Activated naive CD8-positive, alpha-beta T cell treated with anti-CD3 and anti-CD28 coated beads, Interleukin-2, amount 10 ng/mL, durations not matched to agents 7 days and 5 days (primary cell): ENCODE results near the gene CBX3. TPM values are rescaled to one million over a fixed set of nuclear protein-coding genes. Genes with fewer than 3 reads are reported as not detected.
"Not testable (repeated sequence)": the region's sequence is repeated elsewhere in the genome, so short reads cannot be mapped to it uniquely, and the experiment has no call there.

Experiments used
- ATAC-seq: fragments of 150-1000 bp; cut with Tn5 transposase; one replicate; pipeline ENCODE4 v1.10.0; 2021; ENCODE audit warnings: low read depth, moderate library complexity
- POLR2A ChIA-PET: fragments of 350-600 bp; sonication (Branson Sonifier 250); formaldehyde crosslinking; loops from one replicate; lab custom pipeline; 2021; ENCODE audit warnings: antibody characterized with exemption; lab: Charles Lee
- DNase-seq: peaks from one replicate; pipeline ENCODE4 v3.0.0; 2021
- H3K27ac Mint-ChIP-seq: one replicate; pipeline ENCODE4 v1.8.0; 2022; ENCODE audit warnings: mild to moderate bottlenecking, mixed read lengths
- H3K27me3 Mint-ChIP-seq: one replicate; pipeline ENCODE4 v1.8.0; 2022; ENCODE audit warnings: mild to moderate bottlenecking, moderate library complexity, mixed read lengths
- H3K36me3 Mint-ChIP-seq: one replicate; pipeline ENCODE4 v1.8.0; 2021; ENCODE audit warnings: mild to moderate bottlenecking, mixed read lengths
- H3K4me1 Mint-ChIP-seq: one replicate; pipeline ENCODE4 v1.8.0; 2021; ENCODE audit warnings: mixed read lengths
- H3K4me3 Mint-ChIP-seq: one replicate; pipeline ENCODE4 v1.8.0; 2022; ENCODE audit warnings: mild to moderate bottlenecking, moderate library complexity, mixed read lengths
- H3K9me3 Mint-ChIP-seq: one replicate; pipeline ENCODE4 v1.8.0; 2021; ENCODE audit warnings: mixed read lengths
- total RNA-seq, 2 experiments: library from RNA; stranded (reverse); gene quantifications; one replicate each; pipeline ENCODE4 v1.2.3, GENCODE V29; 2021

CBX3 gene
- total RNA-seq, 2 experiments from 2014 or later: 227 to 235 TPM

- peak overlapping the region; percentile 85 for H3K4me3 Mint-ChIP-seq
- not testable (repeated sequence) for ATAC-seq, DNase-seq, H3K27me3 Mint-ChIP-seq, H3K9me3 Mint-ChIP-seq
- H3K27ac Mint-ChIP-seq: peak overlapping the region; percentile 82
- peaks cover 70% of the 10 kb centered on the region for H3K4me1 Mint-ChIP-seq
- peaks cover 85% of the 10 kb centered on the region for H3K36me3 Mint-ChIP-seq
- POLR2A ChIA-PET: interaction anchor here (0.6 to 5.2 kb wide), 18 partner anchors 7 to 337 kb away, joined by 3 to 51 read pairs (median 5); partner anchors contain the start of genes CBX3, HNRNPA2B1 and NFE2L3
Measured at GRCh38 chr7:26194764-26195163, 6.8 kb upstream of the CBX3 start.

DNA sequence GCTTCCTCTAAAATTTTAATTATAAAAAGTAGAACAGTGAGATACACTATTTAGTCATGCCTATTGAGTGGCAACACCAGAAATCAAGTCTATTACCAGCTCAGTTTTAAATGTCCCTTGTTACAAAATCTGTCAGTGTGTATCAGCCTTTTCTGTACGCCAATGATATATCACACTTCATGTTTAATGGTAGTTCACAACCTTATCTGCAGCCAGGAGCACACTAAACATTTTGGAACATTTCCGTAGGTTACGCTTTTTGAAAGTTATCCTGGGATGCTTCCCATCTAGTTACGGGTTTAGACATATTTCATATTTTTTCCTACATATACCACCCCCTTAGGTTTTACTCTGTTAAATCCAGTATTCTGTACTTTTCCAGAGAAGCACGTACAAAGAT lies 6.4 kb upstream of the CBX3 start:
- Mint-ChIP-seq H3K4me1 (peaks cover 68% of the 10 kb centered on the region), H3K27me3 (no peaks in the 10 kb centered on the region), H3K9me3 (no peaks in the 10 kb centered on the region), H3K4me3 (peak overlapping the region; percentile 84), H3K36me3 (peaks cover 85% of the 10 kb centered on the region), H3K27ac (peak overlapping the region; percentile 63)
- POLR2A ChIA-PET: interaction anchor here (0.6 to 5.2 kb wide), 16 partner anchors 9 to 337 kb away, joined by 3 to 37 read pairs (median 5); partner anchors contain the start of gene NFE2L3
- ATAC-seq: no peak
- no peak for DNase-seq

GRCh38 chr7:26195867-26196657 lies 5.5 kb upstream of the CBX3 start:
- H3K9me3 Mint-ChIP-seq: no peaks in the 10 kb centered on the region
- POLR2A ChIA-PET: interaction anchor here (1.1 to 7.2 kb wide), 9 partner anchors 9 to 106 kb away, joined by 3 to 107 read pairs (median 6); partner anchors contain the start of gene NFE2L3
- DNase-seq (no peak), ATAC-seq (no peak)
- H3K4me3 Mint-ChIP-seq: peak overlapping the region; percentile 84
- H3K36me3 Mint-ChIP-seq: peaks cover 81% of the 10 kb centered on the region
- H3K4me1 Mint-ChIP-seq: peaks cover 59% of the 10 kb centered on the region
- no peaks in the 10 kb centered on the region for H3K27me3 Mint-ChIP-seq
- H3K27ac Mint-ChIP-seq: peak overlapping the region; percentile 70

- DNase-seq (no peak), ATAC-seq (no peak)
- H3K27ac Mint-ChIP-seq: peak overlapping the region; percentile 99
- H3K4me3 Mint-ChIP-seq: peak overlapping the region; percentile 99
- H3K27me3 Mint-ChIP-seq: no peaks in the 10 kb centered on the region
- POLR2A ChIA-PET: interaction anchor here (0.6 to 7.2 kb wide), 14 partner anchors 8 to 107 kb away, joined by 3 to 107 read pairs (median 3); partner anchors contain the start of gene NFE2L3
- H3K9me3 Mint-ChIP-seq: no peaks in the 10 kb centered on the region
- peaks cover 74% of the 10 kb centered on the region for H3K36me3 Mint-ChIP-seq
- peaks cover 49% of the 10 kb centered on the region for H3K4me1 Mint-ChIP-seq
Measured at GRCh38 chr7:26197153-26198115, 4.1 kb upstream of the CBX3 start.

DNA sequence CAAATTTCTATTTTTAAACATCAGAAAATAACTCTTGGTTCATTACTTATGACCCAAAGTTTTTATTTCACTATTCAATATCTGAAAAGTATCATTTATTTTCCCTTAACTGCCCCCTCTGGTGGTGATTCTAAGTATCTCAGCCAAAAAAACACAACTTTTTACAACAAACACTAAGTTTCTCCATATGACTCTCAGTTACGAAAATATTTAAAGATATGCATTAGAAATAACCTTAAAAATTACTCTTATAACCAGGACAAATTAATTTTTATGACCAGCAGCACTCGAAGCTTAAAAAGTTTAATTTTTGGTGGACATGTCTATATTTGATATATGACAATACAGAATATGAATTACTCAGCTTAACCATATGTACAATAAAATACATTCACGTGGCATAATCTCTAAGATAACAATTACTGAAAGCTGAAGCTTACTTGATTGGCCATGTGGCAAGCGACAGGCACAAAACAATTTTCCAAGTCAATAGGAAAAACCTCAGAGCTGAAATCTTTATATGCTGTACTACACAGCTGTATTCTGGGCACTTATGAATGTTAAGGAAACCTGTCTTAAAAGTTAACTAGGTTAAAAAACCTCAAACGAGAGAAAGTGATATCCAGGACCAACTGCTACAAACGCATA lies 3.3 kb upstream of the CBX3 start:
- Mint-ChIP-seq H3K4me3 (peak overlapping the region; percentile 99), H3K4me1 (peaks cover 41% of the 10 kb centered on the region), H3K27me3 (no peaks in the 10 kb centered on the region), H3K27ac (peak overlapping the region; percentile 99), H3K9me3 (no peaks in the 10 kb centered on the region), H3K36me3 (peaks cover 66% of the 10 kb centered on the region)
- POLR2A ChIA-PET: interaction anchor here (0.9 to 7.2 kb wide), 8 partner anchors 10 to 109 kb away, joined by 4 to 107 read pairs (median 10); partner anchors contain the start of gene NFE2L3
- DNase-seq (no peak), ATAC-seq (no peak)

- POLR2A ChIA-PET: interaction anchor here (0.9 to 7.2 kb wide), 9 partner anchors 9 to 111 kb away, joined by 3 to 107 read pairs (median 6); partner anchors contain the start of gene NFE2L3
- Mint-ChIP-seq H3K27me3 (no peaks in the 10 kb centered on the region), H3K4me3 (peak overlapping the region; percentile 99), H3K27ac (peak overlapping the region; percentile 99), H3K36me3 (peaks cover 64% of the 10 kb centered on the region), H3K9me3 (no peaks in the 10 kb centered on the region), H3K4me1 (peaks cover 39% of the 10 kb centered on the region)
- no peak for DNase-seq
- no peak for ATAC-seq
Measured at GRCh38 chr7:26198781-26199169, 2.8 kb upstream of the CBX3 start.

DNA sequence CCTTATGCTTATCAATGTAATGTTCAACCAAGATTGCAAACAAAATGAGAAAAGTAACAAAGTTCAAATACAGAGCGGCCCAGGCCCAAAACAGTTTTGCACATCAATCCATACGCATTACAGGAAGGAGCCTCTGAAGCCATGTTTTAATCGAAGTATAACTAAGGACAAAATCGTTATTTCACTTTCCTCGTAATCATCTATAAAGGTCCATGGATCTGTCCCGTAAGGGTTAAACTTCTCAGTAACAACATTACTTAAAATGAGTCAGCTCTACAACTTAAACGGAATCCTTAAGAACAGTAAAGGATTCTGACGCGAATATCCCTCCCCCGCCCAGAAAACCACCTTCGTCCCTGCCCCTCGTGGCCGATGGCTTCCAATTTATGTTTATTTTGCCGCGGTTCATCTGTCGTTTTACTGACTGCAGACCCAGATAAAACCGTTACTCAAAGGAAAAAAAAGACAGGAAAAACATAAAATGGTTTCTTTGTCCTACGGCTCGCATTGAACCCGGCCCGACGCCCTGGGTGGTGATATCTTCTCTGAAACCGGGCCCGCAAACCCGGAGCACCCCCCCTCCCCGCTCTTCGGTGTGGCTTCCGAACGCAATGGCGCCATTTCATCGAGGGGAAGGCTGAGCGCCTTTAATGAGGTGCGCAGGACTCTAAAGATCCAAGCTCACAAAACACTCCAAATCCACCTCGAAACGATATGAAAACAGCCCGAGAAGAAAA lies 2.1 kb upstream of the CBX3 start:
- Mint-ChIP-seq H3K4me3 (peak overlapping the region; percentile 99), H3K27ac (peak overlapping the region; percentile 99), H3K36me3 (peaks cover 63% of the 10 kb centered on the region), H3K4me1 (peaks cover 37% of the 10 kb centered on the region), H3K9me3 (no peaks in the 10 kb centered on the region), H3K27me3 (no peaks in the 10 kb centered on the region)
- ATAC-seq: no peak
- POLR2A ChIA-PET: interaction anchor here (0.5 to 7.2 kb wide), 31 partner anchors 7 to 1000 kb away, joined by 3 to 107 read pairs (median 4); partner anchors contain the start of genes NFE2L3 and SNX10
- DNase-seq: peak; percentile 65

DNA sequence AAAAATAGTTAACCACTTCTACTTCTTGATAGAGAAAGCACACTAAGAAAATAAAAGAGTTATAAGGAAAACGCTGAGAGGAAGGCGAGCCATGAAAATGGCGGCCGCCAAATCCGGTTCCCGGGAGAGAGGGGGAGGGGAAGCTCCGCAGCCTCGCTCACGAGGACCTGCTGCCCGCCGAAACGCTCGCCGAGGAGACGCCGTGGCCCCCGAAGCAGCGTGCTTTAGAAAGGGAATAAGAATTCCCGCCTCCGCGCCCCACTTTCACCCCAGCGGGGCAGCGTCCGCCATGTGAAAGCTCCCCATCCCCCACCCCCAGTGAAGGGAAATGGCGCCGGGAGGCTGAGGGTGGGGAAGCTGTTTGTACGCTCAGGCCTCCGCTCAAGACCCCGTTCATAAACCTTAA lies 1.5 kb upstream of the CBX3 start:
- ATAC-seq: peak; percentile 12
- peak overlapping the region; percentile 99 for H3K27ac Mint-ChIP-seq
- peak; percentile 83 for DNase-seq
- no peaks in the 10 kb centered on the region for H3K9me3 Mint-ChIP-seq
- H3K36me3 Mint-ChIP-seq: peaks cover 63% of the 10 kb centered on the region
- POLR2A ChIA-PET: interaction anchor here (0.6 to 7.2 kb wide), 26 partner anchors 8 to 999 kb away, joined by 3 to 107 read pairs (median 4); partner anchors contain the start of genes NFE2L3 and SNX10
- peak overlapping the region; percentile 99 for H3K4me3 Mint-ChIP-seq
- H3K27me3 Mint-ChIP-seq: no peaks in the 10 kb centered on the region
- H3K4me1 Mint-ChIP-seq: peaks cover 38% of the 10 kb centered on the region

GRCh38 chr7:26200444-26201246 lies 900 bp upstream of the CBX3 start, which contains the start of gene HNRNPA2B1:
HNRNPA2B1 (minus strand) TSS chr7:26200746; CDS start chr7:26200577, 169 bp downstream.
- DNase-seq (peak; percentile 98), ATAC-seq (peak; percentile 68)
- Mint-ChIP-seq H3K36me3 (peaks cover 64% of the 10 kb centered on the region), H3K27me3 (no peaks in the 10 kb centered on the region), H3K27ac (peak within 1 kb of the TSS; percentile 99), H3K9me3 (no peaks in the 10 kb centered on the region), H3K4me3 (peak within 1 kb of the TSS; percentile 99), H3K4me1 (peaks cover 40% of the 10 kb centered on the region)
- POLR2A ChIA-PET: interaction anchor here (0.6 to 7.2 kb wide), 34 partner anchors 8 to 998 kb away, joined by 3 to 107 read pairs (median 4); partner anchors contain the start of genes NFE2L3 and SNX10

DNA sequence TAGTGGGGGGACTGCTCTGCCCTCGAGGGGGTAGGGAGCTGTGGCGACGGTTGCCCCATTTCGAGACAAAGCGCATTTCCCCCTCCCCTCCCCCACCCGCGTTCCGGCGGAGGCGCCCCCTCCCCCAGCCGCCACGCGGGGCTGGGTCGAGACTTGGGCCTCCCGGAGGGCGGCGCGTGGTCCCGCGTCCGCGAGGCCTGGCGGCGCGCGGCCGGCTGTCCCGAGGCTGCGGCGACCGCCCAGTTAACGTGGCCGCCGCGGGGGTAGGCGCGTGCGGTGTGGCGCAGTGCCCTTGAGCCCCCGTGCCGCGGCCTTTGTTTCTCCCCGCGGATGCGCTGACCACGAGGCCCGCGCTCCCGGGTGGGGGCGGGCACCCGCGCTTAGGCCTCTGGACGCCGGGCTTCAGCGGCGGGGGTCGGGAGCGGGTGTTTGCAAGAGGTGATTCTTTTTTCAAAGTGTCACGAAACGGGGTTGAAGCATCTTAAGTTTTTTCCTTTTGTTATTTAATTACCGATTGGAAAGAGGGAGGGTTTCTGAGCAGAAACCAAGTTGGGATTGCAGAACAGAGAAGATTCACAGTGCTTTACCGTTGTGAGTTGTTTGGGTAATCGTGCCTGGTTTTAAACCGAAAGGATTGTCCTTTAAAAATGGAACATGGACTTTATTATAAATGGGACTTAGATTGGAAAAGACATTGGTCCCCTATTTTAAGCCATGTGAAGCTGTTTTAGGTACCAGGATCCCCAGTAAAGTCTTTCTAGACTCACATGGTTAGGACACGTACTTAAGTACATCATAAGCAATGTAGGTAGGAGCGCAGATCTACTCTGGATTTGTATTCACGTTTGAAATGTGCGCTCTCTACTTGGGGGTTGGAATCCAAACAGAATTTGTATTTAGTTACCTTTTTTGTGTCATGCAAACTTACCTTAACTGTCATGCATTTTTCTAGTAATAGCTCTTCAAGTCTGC lies 760 bp downstream of the CBX3 start:
- H3K27me3 Mint-ChIP-seq: no peaks in the 10 kb centered on the region
- no peaks in the 10 kb centered on the region for H3K9me3 Mint-ChIP-seq
- peaks cover 31% of the 10 kb centered on the region for H3K4me1 Mint-ChIP-seq
- H3K36me3 Mint-ChIP-seq: peaks cover 54% of the 10 kb centered on the region
- DNase-seq: peak; percentile 70
- peak overlapping the region; percentile 88 for H3K27ac Mint-ChIP-seq
- peak overlapping the region; percentile 90 for H3K4me3 Mint-ChIP-seq
- no peak for ATAC-seq
- POLR2A ChIA-PET: interaction anchor here (0.7 to 7.2 kb wide), 19 partner anchors 10 to 1538 kb away, joined by 3 to 107 read pairs (median 6); partner anchors contain the start of gene NFE2L3
